K562 (cell line): ENCODE data around the gene AP1G2. TPM values are rescaled to one million over a fixed set of nuclear protein-coding genes. Genes with fewer than 3 reads are reported as not detected.

Source experiments
- polyA plus RNA-seq, 8 experiments: library from polyadenylated mRNA; depleted of rRNA in 4 of 8; stranded (reverse) in 5 of 8; unstranded in 3 of 8; fragments of >200 nt; fragmentation: Nextera tagmentation in 2 of 8; fragmentation: Illumina TruSeq in 1 of 8; extraction: Ambion mirVana in 2 of 8; extraction: Trizol in 1 of 8; gene quantifications; 2 replicates each; pipeline versions ENCODE4 v1.2.1 to v1.2.3, GENCODE V29; 2011 to 2014; ENCODE audit warnings: inconsistent platforms in 1 of 8, missing spikeins in 1 of 8
- total RNA-seq, 7 experiments: library from RNA; depleted of rRNA in 6 of 7; stranded (reverse); fragments of >200 nt in 6 of 7; fragmentation: Illumina TruSeq in 2 of 7; extraction: Trizol in 2 of 7; gene quantifications; 2 replicates each; pipeline versions ENCODE4 v1.2.1 to v1.2.3, GENCODE V29; 2011 to 2021; ENCODE audit warnings: low replicate concordance in 1 of 7

Gene AP1G2
- total and polyA plus RNA-seq, 9 of the 15 experiments (the other 6 are each of a cell fraction or from before 2014, with no cell fraction given): 19.1 to 83.5 (median 33.3) TPM

Other genes with a start within 250 kb of the AP1G2 start
Only the 7 nearest of the 12 such genes appear.
- not detected in 2 replicates for gene MYH6, start 159.5 kb downstream of the AP1G2 start, total RNA-seq (2014; rRNA removed)
- not detected in 2 replicates for gene MYH6, start 159.5 kb downstream of the AP1G2 start, total RNA-seq (2014; rRNA removed; fragmentation: Illumina TruSeq; extraction: Trizol)
- not detected in 2 replicates for gene MYH6, start 159.5 kb downstream of the AP1G2 start, total RNA-seq (2015; rRNA removed; fragmentation: Illumina TruSeq; extraction: Trizol)
- gene MYH6, start 159.5 kb downstream of the AP1G2 start, total RNA-seq (2021): not detected in 2 replicates
- gene MYH6, start 159.5 kb downstream of the AP1G2 start, polyA plus RNA-seq (2011; rRNA removed): not detected in 2 replicates
- not detected in 2 replicates for gene MYH6, start 159.5 kb downstream of the AP1G2 start, polyA plus RNA-seq (2014; fragmentation: Illumina TruSeq; extraction: Trizol)
- not detected for gene MYH6, start 159.5 kb downstream of the AP1G2 start, polyA plus RNA-seq (2014; fragmentation: Nextera tagmentation; extraction: Ambion mirVana)
- not detected in 2 replicates for gene MYH6, start 159.5 kb downstream of the AP1G2 start, polyA plus RNA-seq (2014; rRNA removed)
- gene MYH7, start 132.1 kb downstream of the AP1G2 start, total RNA-seq (2014; rRNA removed): not detected in 2 replicates
- gene MYH7, start 132.1 kb downstream of the AP1G2 start, total RNA-seq (2014; rRNA removed; fragmentation: Illumina TruSeq; extraction: Trizol): not detected in 2 replicates
- gene MYH7, start 132.1 kb downstream of the AP1G2 start, total RNA-seq (2015; rRNA removed; fragmentation: Illumina TruSeq; extraction: Trizol): not detected in 2 replicates
- not detected in 2 replicates for gene MYH7, start 132.1 kb downstream of the AP1G2 start, total RNA-seq (2021)
- not detected in 2 replicates for gene MYH7, start 132.1 kb downstream of the AP1G2 start, polyA plus RNA-seq (2011; rRNA removed)
- not detected in 2 replicates for gene MYH7, start 132.1 kb downstream of the AP1G2 start, polyA plus RNA-seq (2014; fragmentation: Illumina TruSeq; extraction: Trizol)
- not detected for gene MYH7, start 132.1 kb downstream of the AP1G2 start, polyA plus RNA-seq (2014; fragmentation: Nextera tagmentation; extraction: Ambion mirVana)
- gene MYH7, start 132.1 kb downstream of the AP1G2 start, polyA plus RNA-seq (2014; rRNA removed): not detected in 2 replicates
- gene NGDN, start 98.1 kb downstream of the AP1G2 start, total RNA-seq (2014; rRNA removed): 55.1 and 65.3 TPM in 2 replicates
- gene NGDN, start 98.1 kb downstream of the AP1G2 start, total RNA-seq (2014; rRNA removed; fragmentation: Illumina TruSeq; extraction: Trizol): 85.2 and 95.2 TPM in 2 replicates
- gene NGDN, start 98.1 kb downstream of the AP1G2 start, total RNA-seq (2015; rRNA removed; fragmentation: Illumina TruSeq; extraction: Trizol): 73.1 and 74.9 TPM in 2 replicates
- gene NGDN, start 98.1 kb downstream of the AP1G2 start, total RNA-seq (2021): 41.6 and 42.9 TPM in 2 replicates
- gene NGDN, start 98.1 kb downstream of the AP1G2 start, polyA plus RNA-seq (2011; rRNA removed): 62.2 and 82.6 TPM in 2 replicates
- gene NGDN, start 98.1 kb downstream of the AP1G2 start, polyA plus RNA-seq (2014; fragmentation: Illumina TruSeq; extraction: Trizol): 71.9 and 74.0 TPM in 2 replicates
- gene NGDN, start 98.1 kb downstream of the AP1G2 start, polyA plus RNA-seq (2014; fragmentation: Nextera tagmentation; extraction: Ambion mirVana): 100 to 1,000 TPM; 165 to 195 TPM
- gene NGDN, start 98.1 kb downstream of the AP1G2 start, polyA plus RNA-seq (2014; rRNA removed): 73.5 and 82.4 TPM in 2 replicates
- 0.29 TPM in 1 of 2 replicates, not detected in the other for gene ZFHX2, start 16.0 kb downstream of the AP1G2 start, total RNA-seq (2014; rRNA removed)
- 0.10 and 0.11 TPM in 2 replicates for gene ZFHX2, start 16.0 kb downstream of the AP1G2 start, total RNA-seq (2014; rRNA removed; fragmentation: Illumina TruSeq; extraction: Trizol)
- gene ZFHX2, start 16.0 kb downstream of the AP1G2 start, total RNA-seq (2015; rRNA removed; fragmentation: Illumina TruSeq; extraction: Trizol): 0.11 TPM in 2 replicates
- gene ZFHX2, start 16.0 kb downstream of the AP1G2 start, total RNA-seq (2021): 0.11 and 0.22 TPM in 2 replicates
- 0.06 and 0.16 TPM in 2 replicates for gene ZFHX2, start 16.0 kb downstream of the AP1G2 start, polyA plus RNA-seq (2011; rRNA removed)
- gene ZFHX2, start 16.0 kb downstream of the AP1G2 start, polyA plus RNA-seq (2014; fragmentation: Illumina TruSeq; extraction: Trizol): 0.03 and 0.09 TPM in 2 replicates
- gene ZFHX2, start 16.0 kb downstream of the AP1G2 start, polyA plus RNA-seq (2014; fragmentation: Nextera tagmentation; extraction: Ambion mirVana): not detected
- gene ZFHX2, start 16.0 kb downstream of the AP1G2 start, polyA plus RNA-seq (2014; rRNA removed): 0.01 TPM in 1 of 2 replicates, not detected in the other
- 5.2 and 12.2 TPM in 2 replicates for gene THTPA, start 11.5 kb downstream of the AP1G2 start, total RNA-seq (2014; rRNA removed)
- 2.2 and 2.4 TPM in 2 replicates for gene THTPA, start 11.5 kb downstream of the AP1G2 start, total RNA-seq (2014; rRNA removed; fragmentation: Illumina TruSeq; extraction: Trizol)
- 3.8 and 4.2 TPM in 2 replicates for gene THTPA, start 11.5 kb downstream of the AP1G2 start, total RNA-seq (2015; rRNA removed; fragmentation: Illumina TruSeq; extraction: Trizol)
- gene THTPA, start 11.5 kb downstream of the AP1G2 start, total RNA-seq (2021): 6.3 and 8.7 TPM in 2 replicates
- gene THTPA, start 11.5 kb downstream of the AP1G2 start, polyA plus RNA-seq (2011; rRNA removed): 2.2 and 3.8 TPM in 2 replicates
- 6.8 and 8.4 TPM in 2 replicates for gene THTPA, start 11.5 kb downstream of the AP1G2 start, polyA plus RNA-seq (2014; fragmentation: Illumina TruSeq; extraction: Trizol)
- 1 to 10 TPM; 6.4 to 6.5 TPM for gene THTPA, start 11.5 kb downstream of the AP1G2 start, polyA plus RNA-seq (2014; fragmentation: Nextera tagmentation; extraction: Ambion mirVana)
- gene THTPA, start 11.5 kb downstream of the AP1G2 start, polyA plus RNA-seq (2014; rRNA removed): 5.1 and 9.4 TPM in 2 replicates
- 0.04 TPM in 1 of 2 replicates, not detected in the other for gene JPH4, start 11.0 kb upstream of the AP1G2 start, total RNA-seq (2014; rRNA removed)
- gene JPH4, start 11.0 kb upstream of the AP1G2 start, total RNA-seq (2014; rRNA removed; fragmentation: Illumina TruSeq; extraction: Trizol): not detected in 2 replicates
- 0.04 TPM in 1 of 2 replicates, not detected in the other for gene JPH4, start 11.0 kb upstream of the AP1G2 start, total RNA-seq (2015; rRNA removed; fragmentation: Illumina TruSeq; extraction: Trizol)
- gene JPH4, start 11.0 kb upstream of the AP1G2 start, total RNA-seq (2021): 0.13 TPM in 2 replicates
- not detected in 2 replicates for gene JPH4, start 11.0 kb upstream of the AP1G2 start, polyA plus RNA-seq (2011; rRNA removed)
- gene JPH4, start 11.0 kb upstream of the AP1G2 start, polyA plus RNA-seq (2014; fragmentation: Illumina TruSeq; extraction: Trizol): 0.04 and 0.07 TPM in 2 replicates
- gene JPH4, start 11.0 kb upstream of the AP1G2 start, polyA plus RNA-seq (2014; fragmentation: Nextera tagmentation; extraction: Ambion mirVana): under 1 TPM in 1 of 2 experiments, not detected in 1; 0.06 TPM
- gene JPH4, start 11.0 kb upstream of the AP1G2 start, polyA plus RNA-seq (2014; rRNA removed): 0.07 TPM in 1 of 2 replicates, not detected in the other
- 64.4 and 73.6 TPM in 2 replicates for gene DHRS2, start 68.6 kb upstream of the AP1G2 start, total RNA-seq (2014; rRNA removed)
- 57.9 and 68.7 TPM in 2 replicates for gene DHRS2, start 68.6 kb upstream of the AP1G2 start, total RNA-seq (2014; rRNA removed; fragmentation: Illumina TruSeq; extraction: Trizol)
- 73.2 and 73.4 TPM in 2 replicates for gene DHRS2, start 68.6 kb upstream of the AP1G2 start, total RNA-seq (2015; rRNA removed; fragmentation: Illumina TruSeq; extraction: Trizol)
- gene DHRS2, start 68.6 kb upstream of the AP1G2 start, total RNA-seq (2021): 59.4 and 62.9 TPM in 2 replicates
- gene DHRS2, start 68.6 kb upstream of the AP1G2 start, polyA plus RNA-seq (2011; rRNA removed): 45.5 and 47.2 TPM in 2 replicates
- gene DHRS2, start 68.6 kb upstream of the AP1G2 start, polyA plus RNA-seq (2014; fragmentation: Illumina TruSeq; extraction: Trizol): 89.3 and 90.9 TPM in 2 replicates
- gene DHRS2, start 68.6 kb upstream of the AP1G2 start, polyA plus RNA-seq (2014; fragmentation: Nextera tagmentation; extraction: Ambion mirVana): 1 to 10 TPM; 2.9 to 5.4 TPM
- 96.8 and 107 TPM in 2 replicates for gene DHRS2, start 68.6 kb upstream of the AP1G2 start, polyA plus RNA-seq (2014; rRNA removed)